Activated CD4-positive, alpha-beta T cell treated with anti-CD3 and anti-CD28 coated beads for 1 hour (primary cell): ENCODE measurements around the gene SRSF8.
"Not testable (repeated sequence)": the region's sequence is repeated elsewhere in the genome, so short reads cannot be mapped to it uniquely, and the experiment has no call there.

Source experiments
- DNase-seq: peaks from one replicate; pipeline ENCODE4 v3.0.0-alpha.2; 2020

Gene SRSF8, protein sequence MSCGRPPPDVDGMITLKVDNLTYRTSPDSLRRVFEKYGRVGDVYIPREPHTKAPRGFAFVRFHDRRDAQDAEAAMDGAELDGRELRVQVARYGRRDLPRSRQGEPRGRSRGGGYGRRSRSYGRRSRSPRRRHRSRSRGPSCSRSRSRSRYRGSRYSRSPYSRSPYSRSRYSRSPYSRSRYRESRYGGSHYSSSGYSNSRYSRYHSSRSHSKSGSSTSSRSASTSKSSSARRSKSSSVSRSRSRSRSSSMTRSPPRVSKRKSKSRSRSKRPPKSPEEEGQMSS

DNA sequence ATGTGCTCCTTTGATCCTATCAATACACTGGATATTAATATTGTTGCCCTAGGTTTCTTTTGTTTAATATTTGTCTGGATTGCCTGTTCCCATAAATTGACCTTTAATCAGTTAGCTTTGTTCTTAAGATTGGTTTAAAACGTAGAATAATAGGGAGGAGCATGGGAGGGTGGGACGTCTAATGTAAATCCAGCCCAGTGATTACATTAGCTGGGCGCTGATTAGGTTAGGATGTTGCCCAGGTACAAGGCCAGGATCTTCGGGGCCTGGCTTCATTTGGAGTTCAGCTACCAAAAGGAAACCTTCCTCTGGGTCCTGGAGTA lies at the start of gene SRSF8:
Gene SRSF8, plus strand, starts transcription at position 204 of the 323 bp plus-strand sequence. CDS start 308 bp downstream, outside the sequence.
- DNase-seq: no peak

DNA sequence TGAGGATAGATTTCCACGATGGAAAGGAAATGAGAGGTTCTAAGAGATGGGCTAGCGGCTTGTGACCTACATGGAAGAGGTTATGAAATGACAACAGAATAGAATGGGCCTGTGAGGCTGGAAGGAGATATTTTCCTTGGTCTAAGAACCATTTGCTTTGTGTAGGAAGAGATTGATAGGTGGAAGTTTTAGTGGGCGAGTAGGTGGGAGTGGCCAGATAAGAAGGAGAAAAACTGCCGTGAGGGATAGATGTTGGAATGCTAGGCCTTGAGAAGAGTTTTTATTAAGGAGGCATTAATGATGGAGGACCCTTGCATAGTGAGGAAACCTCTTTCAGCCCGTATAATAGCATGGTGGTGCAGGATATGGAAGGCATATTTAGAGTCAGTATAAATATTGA lies 45.3 kb upstream of the SRSF8 start:
- not testable (repeated sequence) for DNase-seq

DNA sequence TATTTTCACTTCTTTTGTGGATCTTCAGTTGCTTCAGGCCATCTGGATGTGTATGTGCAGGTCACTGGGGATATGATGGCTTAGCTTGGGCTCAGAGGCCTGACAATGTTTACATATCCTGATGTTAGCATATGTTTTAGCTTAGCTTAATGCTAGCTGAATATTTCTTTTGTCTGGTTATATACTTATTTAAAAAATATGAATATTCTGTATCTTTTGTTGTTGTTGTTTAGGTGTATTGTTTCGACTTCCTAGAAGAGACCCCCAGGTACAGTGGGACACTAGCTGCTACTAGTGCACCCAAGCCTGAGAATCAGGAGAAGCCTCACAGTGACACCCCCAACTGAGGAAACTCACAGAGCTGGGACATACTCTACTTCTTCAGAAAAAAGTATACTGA lies 41.8 kb upstream of the SRSF8 start, which contains the start of gene KDM4E:
Gene KDM4E, plus strand, starts transcription at position 301 of the 400 bp plus-strand sequence. CDS start 300 bp downstream, outside the sequence.
- DNase-seq: no peak

DNA sequence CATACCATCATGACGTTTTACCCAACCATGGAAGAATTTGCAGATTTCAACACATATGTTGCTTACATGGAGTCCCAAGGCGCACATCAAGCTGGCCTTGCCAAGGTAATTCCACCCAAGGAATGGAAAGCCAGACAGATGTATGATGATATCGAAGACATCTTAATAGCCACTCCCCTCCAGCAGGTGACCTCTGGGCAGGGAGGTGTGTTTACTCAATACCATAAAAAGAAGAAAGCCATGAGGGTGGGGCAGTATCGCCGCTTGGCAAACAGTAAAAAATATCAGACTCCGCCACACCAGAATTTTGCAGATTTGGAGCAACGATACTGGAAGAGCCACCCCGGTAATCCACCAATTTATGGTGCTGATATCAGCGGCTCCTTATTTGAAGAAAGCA lies 41.1 kb upstream of the SRSF8 start:
- DNase-seq: not testable (repeated sequence)

DNA sequence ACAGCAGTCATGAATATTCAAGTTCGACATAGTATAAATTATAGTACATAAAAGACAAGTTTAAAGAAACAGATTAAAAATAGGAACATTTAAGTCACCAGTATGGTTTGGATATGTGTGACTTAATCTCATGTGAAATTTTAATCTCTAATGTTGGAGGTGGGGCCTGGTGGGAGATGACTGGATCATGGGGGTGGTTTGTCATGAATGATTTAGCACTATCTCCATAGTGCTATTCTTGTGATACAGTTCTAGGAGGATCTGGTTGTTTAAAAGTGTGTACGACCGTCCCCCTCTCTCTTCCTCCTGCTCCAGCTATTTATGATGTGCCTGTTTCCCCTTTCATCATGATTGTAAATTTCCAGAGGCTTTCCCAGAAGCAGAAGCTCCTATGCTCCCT lies 38.4 kb upstream of the SRSF8 start:
- no peak for DNase-seq

DNA sequence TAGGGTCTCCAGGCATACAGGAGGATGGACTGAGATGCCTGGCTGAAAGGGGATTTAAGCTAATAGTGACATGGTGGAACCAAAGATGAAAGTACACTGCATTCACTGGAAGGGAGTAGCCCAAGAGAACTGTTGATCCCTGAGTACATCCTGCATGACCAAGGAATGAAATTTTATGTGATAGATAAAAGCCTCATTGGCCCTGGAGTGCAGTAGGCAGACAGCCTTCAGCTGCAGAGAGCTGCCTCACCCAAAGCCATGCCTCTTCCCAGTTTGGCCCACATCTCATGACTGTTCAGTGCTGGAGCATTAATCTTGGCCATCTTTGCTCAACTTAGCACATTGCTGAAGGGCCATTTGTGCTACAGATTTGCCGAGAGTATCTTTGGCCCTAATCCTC lies 33.7 kb upstream of the SRSF8 start:
- no peak for DNase-seq

DNA sequence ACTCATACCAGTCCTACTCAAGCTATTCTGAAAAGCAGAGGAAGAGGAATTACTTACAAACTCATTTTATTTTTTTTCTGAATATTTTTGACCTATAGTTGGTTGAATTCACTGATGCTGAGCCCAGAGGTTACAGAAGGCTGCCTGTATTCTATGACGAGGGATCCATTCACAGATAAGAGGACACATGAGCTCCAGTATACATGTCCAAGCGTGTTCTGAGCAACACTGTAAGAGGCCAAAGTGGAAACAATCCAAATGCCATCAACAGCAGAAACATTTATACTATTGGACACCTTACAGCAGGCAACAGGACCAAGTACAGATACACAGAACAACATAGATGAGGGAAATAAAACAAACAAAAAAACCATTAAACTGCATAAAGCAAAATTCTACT lies 31.4 kb upstream of the SRSF8 start:
- no peak for DNase-seq

DNA sequence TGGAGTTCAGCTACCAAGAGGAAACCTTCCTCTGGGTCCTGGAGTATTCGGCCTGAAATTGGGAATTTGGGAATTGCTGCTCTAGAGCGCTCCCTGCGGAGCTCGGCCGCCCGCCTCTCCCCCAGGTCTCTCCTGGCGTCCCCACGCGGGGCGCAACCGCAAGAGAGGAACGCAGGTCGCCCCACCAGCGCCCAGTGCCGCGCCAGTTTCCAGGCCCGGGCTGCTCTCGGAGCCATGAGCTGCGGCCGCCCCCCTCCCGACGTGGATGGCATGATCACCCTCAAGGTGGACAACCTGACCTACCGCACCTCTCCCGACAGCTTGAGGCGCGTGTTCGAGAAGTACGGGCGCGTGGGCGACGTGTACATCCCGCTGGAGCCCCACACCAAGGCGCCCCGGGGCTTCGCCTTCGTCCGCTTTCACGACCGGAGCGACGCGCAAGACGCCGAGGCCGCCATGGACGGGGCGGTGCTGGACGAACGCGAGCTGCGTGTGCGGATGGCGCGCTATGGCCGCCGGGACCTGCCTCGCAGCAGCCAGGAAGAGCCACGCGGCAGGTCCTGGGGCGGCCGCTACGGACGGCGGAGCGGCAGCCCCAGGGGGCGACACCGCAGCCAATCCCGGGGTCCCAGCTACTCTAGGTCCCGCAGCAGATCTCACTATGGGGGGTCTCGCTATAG lies 29.2 kb upstream of the SRSF8 start:
- DNase-seq: not testable (repeated sequence)

DNA sequence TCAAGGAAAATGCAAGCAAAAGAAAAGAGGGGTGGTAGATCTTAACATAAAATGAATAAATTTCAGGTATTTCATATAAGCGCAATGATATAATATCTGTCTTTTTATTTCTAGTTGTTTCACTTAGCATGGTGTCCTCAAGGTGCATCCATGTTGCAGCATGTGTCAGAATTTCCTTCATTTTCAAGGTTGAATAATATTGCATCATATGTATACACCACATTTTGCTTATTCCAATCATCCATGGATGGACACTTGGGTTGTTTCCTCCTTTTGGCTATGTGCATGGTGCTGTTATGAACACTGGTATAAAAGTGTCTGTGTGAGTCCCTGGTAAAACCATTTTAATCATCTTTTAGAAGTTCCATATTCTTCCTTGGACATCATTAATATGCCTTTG lies 24.5 kb upstream of the SRSF8 start:
- no peak for DNase-seq

DNA sequence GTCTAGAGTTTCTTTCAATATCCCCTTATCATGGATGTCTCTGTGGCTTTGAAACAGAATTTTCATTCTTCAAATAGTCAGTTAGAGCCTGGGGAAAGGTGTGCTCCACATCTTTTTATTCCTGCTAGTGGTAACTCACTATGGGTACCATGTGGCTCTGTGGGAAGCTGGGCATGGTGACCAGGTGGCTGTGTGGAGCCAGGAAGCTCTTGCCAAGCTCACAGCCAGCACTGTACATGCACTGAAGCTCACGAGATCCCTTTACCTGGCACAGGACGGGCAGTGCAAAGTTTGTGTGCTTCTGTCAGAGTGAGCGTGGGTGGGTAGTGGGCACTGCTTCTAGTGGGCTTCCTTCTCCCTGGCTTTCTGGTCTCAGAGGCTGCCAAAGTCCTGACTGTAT lies 23.8 kb upstream of the SRSF8 start:
- DNase-seq: no peak

DNA sequence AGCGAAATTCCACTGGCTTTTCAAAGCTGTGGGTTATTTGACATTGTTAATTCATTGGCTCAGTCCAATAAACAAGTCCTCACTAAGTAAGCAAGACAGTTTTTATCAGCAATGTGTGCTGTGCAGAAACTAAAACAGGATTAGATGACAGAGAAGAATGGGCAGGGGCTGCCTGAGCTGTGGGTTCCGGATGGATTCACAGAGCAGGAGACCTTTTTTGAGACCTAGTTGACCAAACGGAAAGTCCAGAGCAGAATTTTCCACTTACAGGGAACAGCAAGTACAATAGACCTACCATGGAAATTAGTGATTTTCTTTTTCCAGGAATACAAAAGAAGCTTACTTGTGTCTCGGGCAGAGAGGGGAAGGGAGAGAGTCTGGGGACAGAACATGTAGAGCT lies 22.7 kb upstream of the SRSF8 start:
- DNase-seq: no peak

DNA sequence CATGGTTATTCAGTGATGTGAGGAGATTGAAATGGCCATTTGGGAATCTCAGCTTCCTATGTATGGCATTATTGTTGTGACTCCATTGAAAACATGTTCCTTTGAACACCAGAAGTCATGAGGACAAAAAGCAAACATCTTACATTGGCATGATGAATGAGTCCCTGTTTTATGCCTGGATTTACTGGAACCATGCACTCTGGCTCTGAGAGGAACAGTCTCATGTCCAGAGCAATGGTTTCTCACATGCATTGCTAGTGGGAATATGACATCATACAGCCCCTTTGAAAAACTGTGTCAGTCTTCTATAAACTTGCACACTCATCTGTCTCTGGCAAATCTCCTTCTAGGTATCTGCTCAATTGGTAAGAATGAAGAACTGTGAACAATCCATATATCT lies 20.9 kb upstream of the SRSF8 start:
- DNase-seq: no peak

DNA sequence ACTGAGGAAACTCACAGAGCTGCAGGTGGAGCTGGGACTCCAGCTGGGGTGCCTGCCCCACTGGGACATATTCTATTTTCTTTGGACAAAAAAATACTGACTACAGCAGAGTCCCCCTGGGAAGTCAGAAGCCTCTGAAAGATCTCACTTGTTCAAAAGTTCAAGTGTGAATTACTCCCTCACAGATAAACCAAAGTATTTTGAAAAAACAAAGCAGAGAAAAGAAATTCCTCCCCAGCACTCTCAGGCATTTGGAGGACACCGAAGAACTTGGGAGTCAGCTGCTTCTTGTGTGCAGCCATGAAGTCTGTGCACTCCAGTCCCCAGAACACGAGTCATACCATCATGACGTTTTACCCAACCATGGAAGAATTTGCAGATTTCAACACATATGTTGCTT lies 17.6 kb upstream of the SRSF8 start, which contains the start of gene KDM4F:
Gene KDM4F, plus strand, starts transcription at position 301 of the 400 bp plus-strand sequence.
- DNase-seq: not testable (repeated sequence)

DNA sequence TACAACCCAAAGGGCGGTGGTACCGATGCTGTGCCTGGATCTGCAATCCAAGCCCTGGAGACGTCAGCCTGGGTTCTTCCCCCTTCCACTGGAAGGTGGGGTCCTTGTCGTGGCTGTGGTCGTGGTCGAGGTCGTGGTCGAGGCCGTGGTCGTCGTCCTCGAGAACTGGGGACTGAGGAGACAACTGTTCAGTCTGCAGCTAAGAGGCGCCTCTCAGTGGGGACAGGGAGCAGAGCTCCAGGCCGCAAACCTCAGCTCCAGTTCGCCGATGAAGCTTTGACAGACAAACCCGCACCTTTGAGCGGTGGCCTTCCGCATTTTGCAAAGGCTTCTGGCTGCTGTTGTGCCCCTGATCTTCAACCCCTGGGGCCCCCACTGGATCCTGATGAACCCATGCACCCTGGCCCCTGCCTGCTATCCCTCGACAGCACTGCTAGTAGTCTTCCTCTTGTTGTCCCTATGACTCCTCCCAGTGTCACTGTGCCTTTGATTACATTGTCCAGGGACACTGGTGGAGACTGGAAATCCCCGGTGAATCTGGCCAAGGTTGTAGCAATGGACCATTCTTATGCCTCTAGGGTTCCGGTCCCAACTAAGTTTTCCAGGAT lies 16.0 kb upstream of the SRSF8 start:
- DNase-seq: no peak

DNA sequence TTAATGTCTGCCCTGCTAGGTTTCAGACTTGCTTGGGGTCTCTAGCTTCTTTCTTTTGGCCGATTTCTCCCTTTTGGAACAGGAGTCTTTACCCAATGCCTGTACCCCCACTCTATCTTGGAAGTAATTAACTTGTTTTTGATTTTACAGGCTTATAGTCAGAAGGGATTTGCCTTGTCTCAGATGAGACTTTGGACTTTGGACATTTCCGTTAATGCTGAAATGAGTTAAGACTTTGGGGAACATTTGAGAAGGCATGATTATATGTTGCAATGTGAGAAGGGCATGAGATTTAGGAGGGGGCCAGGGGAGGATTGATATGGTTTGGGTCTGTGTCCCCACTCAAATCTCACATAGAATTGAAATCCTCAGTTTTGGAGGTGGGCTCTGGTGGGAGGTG lies 12.4 kb upstream of the SRSF8 start:
- DNase-seq: no peak

DNA sequence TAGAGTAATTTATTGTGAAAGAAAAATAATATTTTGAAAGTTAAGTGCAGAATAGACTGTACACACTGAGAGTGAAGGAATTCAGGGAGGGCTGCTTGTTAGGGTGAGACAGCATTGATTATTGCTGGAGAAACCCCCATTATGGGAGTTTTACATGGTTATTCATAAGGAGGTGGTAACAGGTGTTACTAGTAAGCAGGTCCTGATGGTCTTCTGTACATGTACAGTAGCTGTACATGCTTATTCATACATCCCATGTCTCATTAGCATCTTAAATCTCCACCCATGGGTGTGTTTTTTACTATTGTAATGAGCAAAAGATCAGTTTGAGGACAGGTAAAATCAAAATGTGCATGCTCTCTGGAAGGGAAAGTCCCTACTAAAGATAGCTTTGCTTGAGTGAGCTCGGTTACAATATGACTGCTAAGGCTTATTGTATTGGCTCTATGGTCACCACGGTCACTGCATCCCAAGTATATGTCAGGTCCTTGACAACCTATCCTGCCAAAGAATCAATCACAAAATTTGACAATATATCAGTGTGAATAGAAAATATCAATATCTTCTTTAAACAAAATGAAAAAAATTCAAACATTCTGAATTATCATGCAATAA lies 11.3 kb upstream of the SRSF8 start:
- DNase-seq: no peak

DNA sequence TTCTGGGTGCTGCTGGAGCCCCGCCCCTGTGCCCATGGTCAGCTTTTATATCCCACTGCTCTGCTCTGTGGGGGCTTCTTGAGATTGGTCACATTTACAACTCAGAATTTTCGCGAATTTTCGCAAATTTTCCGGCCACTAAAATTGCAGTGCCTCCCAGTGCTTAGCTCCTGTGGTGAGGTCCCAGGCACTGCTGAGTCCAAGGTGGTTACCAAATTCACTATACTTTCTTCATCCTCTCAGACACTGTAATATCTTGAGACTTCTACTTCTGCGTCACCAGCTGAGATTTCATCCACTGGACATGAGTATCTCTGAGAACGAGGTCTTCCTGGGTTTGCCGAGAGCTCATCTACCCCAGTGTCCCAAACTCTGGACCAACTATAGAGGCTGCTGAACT lies 8.8 kb upstream of the SRSF8 start:
- DNase-seq: no peak

DNA sequence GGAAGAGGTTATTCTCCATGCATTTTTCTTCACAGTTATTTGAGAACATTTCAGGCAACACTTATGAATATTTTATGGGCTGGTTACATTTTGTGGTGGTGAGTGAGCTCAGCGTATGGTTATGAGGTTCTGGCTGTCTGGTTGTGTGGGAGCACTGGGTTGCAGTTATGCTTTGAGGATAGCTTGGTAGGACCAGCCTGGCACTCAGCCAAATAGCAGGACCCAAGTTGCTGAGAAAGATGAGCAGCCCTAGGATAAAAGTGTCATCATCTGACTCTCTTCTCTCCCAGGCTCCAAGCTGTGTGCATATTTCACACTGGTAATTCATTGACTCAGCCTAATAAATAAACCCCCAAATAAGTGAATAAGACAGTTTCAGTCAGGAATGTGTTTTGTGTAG lies 8.1 kb upstream of the SRSF8 start:
- DNase-seq: no peak

DNA sequence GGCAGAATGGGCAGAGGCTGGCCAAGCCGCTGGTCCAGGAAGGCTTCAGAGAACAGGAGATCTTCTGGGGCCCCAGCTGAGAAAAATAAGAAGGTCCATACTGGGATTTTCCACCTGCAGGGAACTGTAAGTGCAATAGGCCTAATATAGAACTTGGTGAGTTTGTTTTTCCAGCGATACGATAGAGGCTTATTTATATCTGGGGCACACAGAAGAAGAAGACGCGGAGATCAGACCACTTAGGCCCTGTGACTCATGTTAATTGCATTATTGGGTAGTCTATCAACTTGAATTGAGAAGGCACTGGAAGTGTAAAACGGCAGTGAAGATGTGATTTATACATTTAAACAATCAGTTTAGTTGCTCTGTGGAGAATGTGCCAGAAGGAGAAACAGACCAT lies 7.7 kb upstream of the SRSF8 start:
- DNase-seq: no peak

DNA sequence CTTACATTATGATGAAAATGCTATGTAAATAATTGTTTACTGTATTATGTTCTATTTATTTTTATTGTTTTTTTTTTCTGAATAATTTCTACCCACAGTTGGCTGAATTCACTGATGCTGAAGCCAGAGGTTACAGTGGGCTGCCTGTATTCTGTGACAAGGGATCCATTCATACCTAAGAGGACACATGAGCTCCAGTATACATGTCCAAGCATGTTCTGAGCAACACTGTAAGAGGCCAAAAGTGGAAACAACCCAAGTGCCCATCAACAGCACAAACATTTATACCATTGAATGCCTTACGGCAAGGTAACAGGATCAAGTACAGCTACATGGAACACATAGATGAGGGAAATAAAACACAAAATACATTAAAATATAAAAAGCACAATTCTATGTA lies 1.4 kb upstream of the SRSF8 start:
- DNase-seq: no peak

DNA sequence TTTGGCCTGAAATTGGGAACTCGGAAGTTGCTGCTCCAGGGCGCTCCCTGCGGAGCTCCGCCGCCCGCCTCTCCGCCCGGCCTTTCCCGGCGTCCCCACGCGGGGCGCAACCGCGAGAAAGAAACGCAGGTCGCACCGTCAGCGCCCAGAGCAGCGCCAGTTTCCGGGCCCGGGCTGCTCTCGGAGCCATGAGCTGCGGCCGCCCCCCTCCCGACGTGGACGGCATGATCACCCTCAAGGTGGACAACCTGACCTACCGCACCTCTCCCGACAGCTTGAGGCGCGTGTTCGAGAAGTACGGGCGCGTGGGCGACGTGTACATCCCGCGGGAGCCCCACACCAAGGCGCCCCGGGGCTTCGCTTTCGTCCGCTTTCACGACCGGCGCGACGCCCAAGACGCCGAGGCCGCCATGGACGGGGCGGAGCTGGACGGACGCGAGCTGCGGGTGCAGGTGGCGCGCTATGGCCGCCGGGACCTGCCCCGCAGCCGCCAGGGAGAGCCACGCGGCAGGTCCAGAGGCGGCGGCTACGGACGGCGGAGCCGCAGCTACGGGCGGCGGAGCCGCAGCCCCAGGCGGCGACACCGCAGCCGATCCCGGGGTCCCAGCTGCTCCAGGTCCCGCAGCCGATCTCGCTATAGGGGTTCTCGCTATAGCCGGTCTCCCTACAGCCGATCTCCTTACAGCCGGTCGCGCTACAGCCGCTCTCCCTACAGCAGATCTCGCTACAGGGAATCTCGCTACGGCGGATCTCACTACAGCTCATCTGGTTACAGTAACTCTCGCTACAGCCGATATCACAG lies 521 bp downstream of the SRSF8 start:
- DNase-seq: peak; percentile 56

DNA sequence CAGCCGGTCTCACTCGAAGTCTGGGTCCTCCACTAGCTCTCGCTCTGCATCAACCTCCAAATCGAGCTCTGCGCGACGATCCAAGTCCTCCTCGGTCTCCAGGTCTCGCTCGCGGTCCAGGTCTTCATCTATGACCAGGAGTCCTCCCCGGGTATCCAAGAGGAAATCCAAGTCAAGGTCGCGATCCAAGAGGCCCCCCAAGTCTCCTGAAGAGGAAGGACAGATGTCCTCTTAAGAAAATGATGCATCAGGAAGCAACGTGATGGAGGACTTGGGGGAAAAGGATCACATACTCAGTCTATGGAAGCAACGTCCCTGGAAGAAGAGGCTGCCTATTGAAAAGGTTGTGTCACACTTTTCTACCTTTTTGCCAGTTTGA lies 1.1 kb downstream of the SRSF8 start:
- no peak for DNase-seq

DNA sequence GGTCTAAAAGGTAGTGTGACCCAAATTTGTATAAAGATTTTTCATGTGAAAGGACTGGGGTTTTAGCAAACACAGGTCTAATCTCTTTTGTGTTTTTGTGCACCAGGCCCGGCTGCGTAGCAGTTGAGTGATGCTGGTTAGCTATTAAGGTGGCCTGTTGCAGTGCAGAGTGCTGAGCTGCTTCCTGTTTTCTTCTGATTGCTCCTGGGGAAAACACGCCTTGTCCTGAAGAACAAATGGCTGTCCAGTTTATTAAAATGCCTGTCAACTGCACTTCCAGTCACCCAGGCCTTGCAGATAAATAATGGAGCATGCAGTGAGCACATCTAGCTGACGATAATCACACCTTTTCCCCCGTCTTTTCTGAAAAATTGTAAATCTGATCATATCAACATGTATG lies 1.8 kb downstream of the SRSF8 start:
- DNase-seq: peak; percentile 32
